ENCODE data around the gene OR6Q1.

OR6Q1 gene

DNA sequence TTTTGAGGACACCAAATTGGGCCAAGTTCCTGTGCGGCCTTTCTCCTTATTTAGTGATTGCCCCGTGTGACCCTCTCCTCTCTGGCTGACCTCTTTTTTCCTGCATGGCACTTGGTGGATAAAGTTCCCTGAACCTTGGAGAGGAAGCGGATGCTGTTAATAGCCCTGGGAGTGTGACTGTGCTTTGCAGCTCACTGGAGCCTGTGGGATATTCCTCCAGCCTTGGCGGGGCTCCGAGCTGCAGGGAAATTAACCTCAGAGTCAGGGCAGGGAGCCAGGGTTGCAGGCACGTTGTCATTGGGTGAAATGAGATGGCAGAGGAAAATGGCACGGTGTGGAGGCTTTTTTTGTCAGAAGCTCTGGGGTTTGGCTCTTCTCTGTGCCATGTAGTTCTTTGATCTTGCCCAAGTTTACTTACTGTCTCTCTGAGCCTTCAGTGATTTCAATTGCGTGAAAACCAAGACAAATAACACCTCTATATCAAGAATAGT, 6.1 kb upstream of the OR6Q1 start:
- no peak overlapping the region for H3K9ac ChIP-seq (ENCODE audit: low read length)
- H3K4me1 ChIP-seq (ENCODE audit: control insufficient read depth, insufficient read depth, low read length), result no peaks in the 10 kb centered on the region
- H3K9me3 ChIP-seq (ENCODE audit: control insufficient read depth, low read length), result no peaks in the 10 kb centered on the region
- no peak overlapping the region for H3K4me3 ChIP-seq (ENCODE audit: low read length)
- no peaks in the 10 kb centered on the region for H3K36me3 ChIP-seq (ENCODE audit: control insufficient read depth, insufficient read depth, low read length)
- no peaks in the 10 kb centered on the region for H3K27me3 ChIP-seq (ENCODE audit: control insufficient read depth, insufficient read depth, low read length)

DNA sequence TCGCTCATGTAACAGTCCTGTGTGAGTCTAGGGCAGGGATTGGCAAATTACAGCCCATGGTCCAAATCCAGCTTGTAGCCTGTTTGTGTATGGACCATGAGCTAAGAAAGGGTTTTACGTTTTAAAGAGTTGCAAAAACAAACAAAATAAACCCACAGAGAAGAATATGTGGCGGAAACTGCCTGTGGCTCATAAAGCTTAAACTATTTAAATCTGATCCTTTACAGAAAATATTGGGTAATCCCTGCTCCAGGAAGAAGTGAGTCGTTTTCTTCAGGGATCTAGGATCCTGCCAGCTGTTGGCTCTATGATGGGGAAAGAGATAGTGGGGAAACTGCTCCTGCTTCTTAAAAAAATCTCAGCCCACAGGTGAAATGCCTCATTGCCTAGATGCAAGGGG, 3.4 kb upstream of the OR6Q1 start:
- Histone ChIP-seq H3K4me3 (ENCODE audit: low read length) (no peak overlapping the region), H3K9ac (ENCODE audit: low read length) (no peak overlapping the region), H3K36me3 (ENCODE audit: control insufficient read depth, insufficient read depth, low read length) (no peaks in the 10 kb centered on the region), H3K9me3 (ENCODE audit: control insufficient read depth, low read length) (no peaks in the 10 kb centered on the region), H3K27me3 (ENCODE audit: control insufficient read depth, insufficient read depth, low read length) (no peaks in the 10 kb centered on the region), H3K4me1 (ENCODE audit: control insufficient read depth, insufficient read depth, low read length) (no peaks in the 10 kb centered on the region)

DNA sequence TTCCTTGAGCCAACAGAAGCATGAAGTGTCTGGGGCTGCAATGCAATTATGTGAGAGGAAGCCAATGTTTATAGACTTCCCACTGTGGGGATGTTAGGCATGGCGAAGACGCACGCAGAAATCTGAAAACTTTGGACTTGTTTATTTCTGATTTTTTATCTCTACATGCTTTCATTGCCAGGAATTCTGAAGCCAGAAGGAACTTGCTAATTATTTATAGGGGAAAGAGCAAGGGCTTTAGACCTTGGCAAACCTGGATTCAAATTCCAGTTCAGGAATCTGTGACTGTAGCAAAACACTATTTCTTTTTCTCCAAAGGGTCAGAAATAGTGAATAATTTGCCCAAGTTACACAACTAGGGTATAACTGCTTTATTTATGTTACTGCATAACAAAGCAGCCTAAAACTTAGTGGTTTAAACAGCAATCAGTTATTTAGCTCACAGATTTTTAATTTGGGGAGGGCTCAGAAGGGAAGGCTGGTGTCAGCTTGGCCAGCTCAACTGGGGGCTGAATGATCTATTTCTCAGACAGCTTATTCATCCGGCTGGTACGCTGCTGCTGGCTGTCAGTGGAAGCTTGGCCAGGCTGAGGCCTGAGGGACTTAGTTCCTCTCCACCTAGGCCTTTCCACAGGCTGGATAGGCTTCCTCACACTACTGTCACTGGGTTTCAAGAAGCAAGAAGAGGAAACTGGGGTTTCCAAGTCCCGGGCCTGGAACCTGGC, 1.9 kb upstream of the OR6Q1 start:
- no peaks in the 10 kb centered on the region for H3K4me1 ChIP-seq (ENCODE audit: control insufficient read depth, insufficient read depth, low read length)
- H3K27me3 ChIP-seq (ENCODE audit: control insufficient read depth, insufficient read depth, low read length), result no peaks in the 10 kb centered on the region
- H3K9me3 ChIP-seq (ENCODE audit: control insufficient read depth, low read length), result no peaks in the 10 kb centered on the region
- H3K4me3 ChIP-seq (ENCODE audit: low read length), result no peak overlapping the region
- no peaks in the 10 kb centered on the region for H3K36me3 ChIP-seq (ENCODE audit: control insufficient read depth, insufficient read depth, low read length)
- H3K9ac ChIP-seq (ENCODE audit: low read length), result no peak overlapping the region

DNA sequence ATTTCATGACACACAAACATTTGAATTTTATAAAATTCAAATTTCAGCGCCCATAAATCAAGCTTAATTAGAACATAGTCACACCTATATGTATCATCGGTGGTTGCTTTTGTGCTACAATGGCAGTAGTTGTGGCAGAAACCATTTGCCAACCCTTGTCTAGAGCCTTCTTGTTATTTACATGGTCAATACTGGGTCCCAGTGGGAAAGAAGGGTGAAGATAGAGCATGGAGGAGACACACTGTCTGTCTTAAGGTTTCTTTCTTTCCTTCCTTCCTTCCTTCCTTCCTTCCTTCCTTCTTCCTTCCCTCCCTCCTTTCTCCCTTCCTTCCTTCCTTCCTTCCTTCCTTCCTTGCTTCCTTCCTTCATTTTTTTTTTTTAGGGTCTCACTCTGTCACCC, 3.7 kb downstream of the OR6Q1 start:
- H3K27me3 ChIP-seq (ENCODE audit: control insufficient read depth, insufficient read depth, low read length), result no peaks in the 10 kb centered on the region
- no peaks in the 10 kb centered on the region for H3K9me3 ChIP-seq (ENCODE audit: control insufficient read depth, low read length)
- no peaks in the 10 kb centered on the region for H3K36me3 ChIP-seq (ENCODE audit: control insufficient read depth, insufficient read depth, low read length)
- H3K9ac ChIP-seq (ENCODE audit: low read length), result no peak overlapping the region
- H3K4me1 ChIP-seq (ENCODE audit: control insufficient read depth, insufficient read depth, low read length), result no peaks in the 10 kb centered on the region
- H3K4me3 ChIP-seq (ENCODE audit: low read length), result no peak overlapping the region

DNA sequence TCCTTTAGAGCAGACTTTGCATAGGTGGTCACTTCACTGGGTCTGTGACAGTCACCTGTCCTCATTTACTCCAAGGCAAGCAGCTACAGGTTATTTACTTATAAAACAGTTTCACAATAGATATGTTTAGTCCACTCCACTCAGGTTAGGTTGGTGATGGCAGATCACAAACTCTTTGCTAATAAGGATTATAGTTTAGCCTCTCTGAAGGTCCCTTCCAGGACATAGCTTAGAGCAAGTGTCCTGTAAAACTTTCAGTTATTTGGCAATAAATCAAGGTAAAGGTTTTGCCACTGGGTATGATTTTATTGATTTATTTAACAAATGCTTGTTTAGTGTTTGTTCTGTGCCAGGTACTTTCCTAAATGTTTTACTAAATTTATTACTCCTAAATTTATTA, 8.8 kb downstream of the OR6Q1 start:
- no peaks in the 10 kb centered on the region for H3K36me3 ChIP-seq (ENCODE audit: control insufficient read depth, insufficient read depth, low read length)
- H3K9me3 ChIP-seq (ENCODE audit: control insufficient read depth, low read length), result no peaks in the 10 kb centered on the region
- H3K4me3 ChIP-seq (ENCODE audit: low read length), result no peak overlapping the region
- no peaks in the 10 kb centered on the region for H3K27me3 ChIP-seq (ENCODE audit: control insufficient read depth, insufficient read depth, low read length)
- H3K9ac ChIP-seq (ENCODE audit: low read length), result no peak overlapping the region
- no peaks in the 10 kb centered on the region for H3K4me1 ChIP-seq (ENCODE audit: control insufficient read depth, insufficient read depth, low read length)

DNA sequence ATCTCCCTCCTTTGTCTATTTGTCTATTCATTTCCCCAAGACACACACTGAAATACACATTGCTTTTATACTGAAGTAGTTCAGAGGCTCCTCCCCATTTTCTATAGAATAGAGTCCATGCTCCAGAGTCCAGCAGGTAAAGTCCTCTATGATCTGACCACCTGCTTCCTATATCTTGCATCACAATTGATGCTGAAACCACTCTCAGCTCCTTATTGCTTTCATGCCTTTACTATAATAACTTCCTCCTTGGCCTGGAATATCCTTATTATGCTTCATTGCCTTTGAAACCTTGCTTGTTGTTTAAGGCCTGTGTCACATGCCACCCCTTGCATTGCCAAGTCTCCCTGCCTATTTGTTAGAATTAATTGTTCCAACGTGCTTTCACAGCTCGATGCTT, 12.6 kb downstream of the OR6Q1 start:
- Histone ChIP-seq H3K36me3 (ENCODE audit: control insufficient read depth, insufficient read depth, low read length) (no peaks in the 10 kb centered on the region), H3K4me1 (ENCODE audit: control insufficient read depth, insufficient read depth, low read length) (no peaks in the 10 kb centered on the region), H3K9ac (ENCODE audit: low read length) (no peak overlapping the region), H3K9me3 (ENCODE audit: control insufficient read depth, low read length) (no peaks in the 10 kb centered on the region), H3K27me3 (ENCODE audit: control insufficient read depth, insufficient read depth, low read length) (no peaks in the 10 kb centered on the region), H3K4me3 (ENCODE audit: low read length) (no peak overlapping the region)

DNA sequence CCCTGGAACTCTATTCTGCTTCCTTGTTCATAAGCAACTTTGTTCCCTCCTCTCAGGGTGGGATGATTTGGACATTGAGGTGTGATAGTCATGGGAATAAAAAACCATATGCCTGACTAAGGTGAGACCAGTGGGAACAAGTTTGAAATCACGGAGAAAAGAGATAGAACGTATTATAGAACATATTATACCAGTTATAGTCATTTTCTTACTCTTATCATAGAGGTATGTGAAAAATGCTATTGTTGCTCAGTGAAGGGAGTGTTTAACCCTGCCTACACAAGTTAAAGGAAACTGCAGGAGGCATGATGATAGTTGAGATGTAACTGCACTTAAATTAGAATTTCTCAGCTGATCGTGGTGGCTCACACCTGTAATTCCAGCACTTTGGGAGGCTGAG, 15.5 kb downstream of the OR6Q1 start:
- H3K4me3 ChIP-seq (ENCODE audit: low read length), result no peak overlapping the region
- no peaks in the 10 kb centered on the region for H3K9me3 ChIP-seq (ENCODE audit: control insufficient read depth, low read length)
- no peaks in the 10 kb centered on the region for H3K36me3 ChIP-seq (ENCODE audit: control insufficient read depth, insufficient read depth, low read length)
- H3K4me1 ChIP-seq (ENCODE audit: control insufficient read depth, insufficient read depth, low read length), result no peaks in the 10 kb centered on the region
- H3K27me3 ChIP-seq (ENCODE audit: control insufficient read depth, insufficient read depth, low read length), result no peaks in the 10 kb centered on the region
- no peak overlapping the region for H3K9ac ChIP-seq (ENCODE audit: low read length)

DNA sequence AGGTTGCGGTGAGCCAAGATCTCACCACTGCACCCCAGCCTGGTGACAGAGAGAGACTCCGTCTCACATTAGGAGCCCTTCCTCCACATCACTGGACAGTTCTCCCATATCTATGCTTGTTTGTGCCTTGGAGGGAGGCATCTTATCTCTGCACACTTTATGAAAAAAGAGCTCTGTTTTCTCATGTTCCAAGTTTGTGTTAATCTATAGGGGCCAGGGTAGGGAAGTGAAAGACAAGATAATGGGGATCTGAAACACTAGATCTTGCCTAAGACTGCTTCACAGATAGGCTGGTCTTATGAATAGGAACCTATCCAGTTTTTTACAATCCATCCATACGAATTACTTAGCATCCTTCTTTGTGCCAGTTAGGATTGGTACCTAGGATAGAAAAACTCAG, 17.1 kb downstream of the OR6Q1 start:
- H3K9me3 ChIP-seq (ENCODE audit: control insufficient read depth, low read length), result no peaks in the 10 kb centered on the region
- H3K27me3 ChIP-seq (ENCODE audit: control insufficient read depth, insufficient read depth, low read length), result no peaks in the 10 kb centered on the region
- no peak overlapping the region for H3K9ac ChIP-seq (ENCODE audit: low read length)
- H3K4me3 ChIP-seq (ENCODE audit: low read length), result no peak overlapping the region
- no peaks in the 10 kb centered on the region for H3K4me1 ChIP-seq (ENCODE audit: control insufficient read depth, insufficient read depth, low read length)
- H3K36me3 ChIP-seq (ENCODE audit: control insufficient read depth, insufficient read depth, low read length), result no peaks in the 10 kb centered on the region

DNA sequence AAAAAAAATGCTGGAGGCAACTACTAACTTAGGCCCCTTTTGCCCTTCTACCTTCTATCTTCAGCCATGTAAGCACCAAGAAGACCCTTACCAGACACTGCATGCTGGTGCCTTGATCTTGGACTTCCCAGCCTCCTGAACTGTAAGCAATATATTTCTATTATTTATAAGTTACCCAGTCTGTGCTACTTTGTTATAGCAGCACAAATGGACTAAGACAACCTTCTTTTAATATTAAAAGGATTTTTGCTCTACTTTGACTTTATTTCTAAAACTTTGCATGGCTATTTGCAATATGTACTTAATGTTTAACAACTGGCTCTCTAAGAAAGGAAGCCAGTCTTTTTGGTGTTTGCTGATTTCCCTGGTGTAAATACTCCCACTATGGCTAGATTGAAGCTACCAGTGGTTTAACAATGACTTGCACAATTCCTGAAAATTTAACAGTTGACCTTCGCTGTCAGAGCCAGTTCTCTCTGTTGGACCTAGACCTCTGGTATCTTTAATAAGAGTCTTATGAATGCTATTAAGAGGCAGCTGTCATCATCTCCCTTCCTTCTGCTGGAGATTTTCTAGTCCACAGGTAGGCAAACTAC, 25.2 kb downstream of the OR6Q1 start:
- Histone ChIP-seq H3K9me3 (ENCODE audit: control insufficient read depth, low read length) (no peaks in the 10 kb centered on the region), H3K4me3 (ENCODE audit: low read length) (no peak overlapping the region), H3K4me1 (ENCODE audit: control insufficient read depth, insufficient read depth, low read length) (peaks cover 5% of the 10 kb centered on the region), H3K36me3 (ENCODE audit: control insufficient read depth, insufficient read depth, low read length) (no peaks in the 10 kb centered on the region), H3K9ac (ENCODE audit: low read length) (no peak overlapping the region), H3K27me3 (ENCODE audit: control insufficient read depth, insufficient read depth, low read length) (no peaks in the 10 kb centered on the region)

DNA sequence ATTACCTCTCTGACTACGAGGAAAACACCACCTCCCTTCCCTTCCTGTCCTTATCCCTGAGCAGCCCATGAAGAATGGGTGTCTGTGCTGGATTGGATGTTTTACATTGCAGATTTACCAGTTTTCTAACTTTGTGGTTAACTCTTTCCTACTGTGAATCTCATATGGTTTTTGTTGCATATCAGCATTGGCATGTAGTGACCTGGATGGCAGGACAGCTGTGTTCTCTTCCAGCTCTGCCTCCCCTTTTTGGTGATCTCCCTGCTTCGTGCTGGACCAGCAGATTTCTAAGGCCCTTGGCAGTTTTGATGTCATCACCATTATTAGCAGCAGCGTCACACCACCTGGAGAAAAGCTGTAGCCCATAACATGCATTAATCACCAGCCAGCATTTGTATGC, 26.7 kb downstream of the OR6Q1 start:
- no peak overlapping the region for H3K4me3 ChIP-seq (ENCODE audit: low read length)
- no peaks in the 10 kb centered on the region for H3K27me3 ChIP-seq (ENCODE audit: control insufficient read depth, insufficient read depth, low read length)
- H3K36me3 ChIP-seq (ENCODE audit: control insufficient read depth, insufficient read depth, low read length), result no peaks in the 10 kb centered on the region
- H3K4me1 ChIP-seq (ENCODE audit: control insufficient read depth, insufficient read depth, low read length), result peaks cover 5% of the 10 kb centered on the region
- H3K9ac ChIP-seq (ENCODE audit: low read length), result no peak overlapping the region
- no peaks in the 10 kb centered on the region for H3K9me3 ChIP-seq (ENCODE audit: control insufficient read depth, low read length)

DNA sequence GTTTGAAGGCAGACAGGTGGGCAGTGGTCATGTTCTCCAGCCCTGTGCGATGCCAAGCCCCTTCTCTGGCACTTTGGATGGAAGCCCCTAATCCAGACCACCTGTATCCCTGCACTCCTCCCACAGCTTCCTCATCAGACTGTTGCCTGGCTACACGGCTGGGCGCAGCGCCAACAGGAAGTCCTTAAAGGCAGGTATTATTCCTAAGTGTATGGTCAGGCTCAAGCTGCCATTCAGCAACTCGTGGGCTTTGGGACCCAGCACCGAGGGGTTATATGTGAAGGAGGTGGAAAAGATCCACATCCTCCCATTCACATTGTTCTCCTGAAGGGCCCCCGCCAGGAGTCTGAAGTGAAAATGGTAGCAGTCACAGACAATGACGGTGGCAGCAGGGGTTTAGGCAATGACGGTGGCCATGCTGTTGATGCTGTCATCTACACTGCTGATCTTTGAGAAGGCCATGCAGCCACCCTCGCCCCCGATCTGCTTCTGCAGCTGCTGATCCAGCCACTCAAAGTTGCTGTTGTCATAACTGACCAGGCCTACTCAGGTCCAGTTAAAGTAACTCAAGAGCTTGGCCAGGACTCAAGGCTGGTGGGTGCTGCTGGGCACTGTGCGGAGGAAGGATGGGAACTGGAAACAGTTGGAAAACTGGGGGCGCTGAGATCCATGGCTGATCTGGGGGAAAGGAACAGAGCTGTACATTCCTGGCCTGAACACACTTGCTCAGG, 27.7 kb downstream of the OR6Q1 start:
- Histone ChIP-seq H3K9ac (ENCODE audit: low read length) (no peak overlapping the region), H3K4me1 (ENCODE audit: control insufficient read depth, insufficient read depth, low read length) (peaks cover 5% of the 10 kb centered on the region)

DNA sequence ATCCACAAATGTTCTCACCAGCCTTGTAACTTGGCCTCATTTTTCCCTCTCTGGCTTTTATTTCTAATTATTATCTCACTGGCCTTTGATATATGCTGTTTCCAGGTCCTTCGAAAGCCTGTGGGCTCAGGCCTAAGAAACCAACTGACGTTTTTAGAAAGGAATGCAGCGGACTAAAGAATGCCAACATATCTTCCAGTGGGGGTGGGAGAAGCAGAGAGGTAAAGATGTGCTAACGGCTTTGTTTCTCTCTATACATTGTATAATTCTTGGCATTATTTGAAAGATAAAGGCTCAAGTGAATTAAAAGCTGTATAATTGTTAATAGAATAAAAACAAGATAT, 28.2 kb downstream of the OR6Q1 start:
- Histone ChIP-seq H3K9ac (ENCODE audit: low read length) (no peak overlapping the region), H3K4me3 (ENCODE audit: low read length) (no peak overlapping the region), H3K9me3 (ENCODE audit: control insufficient read depth, low read length) (no peaks in the 10 kb centered on the region), H3K27me3 (ENCODE audit: control insufficient read depth, insufficient read depth, low read length) (no peaks in the 10 kb centered on the region), H3K4me1 (ENCODE audit: control insufficient read depth, insufficient read depth, low read length) (peaks cover 5% of the 10 kb centered on the region), H3K36me3 (ENCODE audit: control insufficient read depth, insufficient read depth, low read length) (no peaks in the 10 kb centered on the region)

More for the DNA sequence above, 27.7 kb downstream of the OR6Q1 start:
- Histone ChIP-seq H3K9me3 (ENCODE audit: control insufficient read depth, low read length) (no peaks in the 10 kb centered on the region), H3K36me3 (ENCODE audit: control insufficient read depth, insufficient read depth, low read length) (no peaks in the 10 kb centered on the region), H3K4me3 (ENCODE audit: low read length) (no peak overlapping the region), H3K27me3 (ENCODE audit: control insufficient read depth, insufficient read depth, low read length) (no peaks in the 10 kb centered on the region)

Measured in mucosa of stomach (tissue), 1 donor.